Erythroblast (primary cell): ENCODE data around the gene GRN.

Experiments
- DNase-seq, 2 experiments: peaks; one replicate each; lab custom pipeline; 2025; lab: John Stamatoyannopoulos, UW
- GATA1 ChIP-seq: IDR thresholded peaks from 2 replicates; pipeline ENCODE4 v1.6.1; 2011; ENCODE audit warnings: low read depth, mild to moderate bottlenecking, control low read depth, low read length, moderate library complexity
- POLR2A ChIP-seq: IDR thresholded peaks from 2 replicates; pipeline ENCODE4 v1.6.1; 2011; ENCODE audit warnings: mild to moderate bottlenecking, low read length

Gene GRN

DNA sequence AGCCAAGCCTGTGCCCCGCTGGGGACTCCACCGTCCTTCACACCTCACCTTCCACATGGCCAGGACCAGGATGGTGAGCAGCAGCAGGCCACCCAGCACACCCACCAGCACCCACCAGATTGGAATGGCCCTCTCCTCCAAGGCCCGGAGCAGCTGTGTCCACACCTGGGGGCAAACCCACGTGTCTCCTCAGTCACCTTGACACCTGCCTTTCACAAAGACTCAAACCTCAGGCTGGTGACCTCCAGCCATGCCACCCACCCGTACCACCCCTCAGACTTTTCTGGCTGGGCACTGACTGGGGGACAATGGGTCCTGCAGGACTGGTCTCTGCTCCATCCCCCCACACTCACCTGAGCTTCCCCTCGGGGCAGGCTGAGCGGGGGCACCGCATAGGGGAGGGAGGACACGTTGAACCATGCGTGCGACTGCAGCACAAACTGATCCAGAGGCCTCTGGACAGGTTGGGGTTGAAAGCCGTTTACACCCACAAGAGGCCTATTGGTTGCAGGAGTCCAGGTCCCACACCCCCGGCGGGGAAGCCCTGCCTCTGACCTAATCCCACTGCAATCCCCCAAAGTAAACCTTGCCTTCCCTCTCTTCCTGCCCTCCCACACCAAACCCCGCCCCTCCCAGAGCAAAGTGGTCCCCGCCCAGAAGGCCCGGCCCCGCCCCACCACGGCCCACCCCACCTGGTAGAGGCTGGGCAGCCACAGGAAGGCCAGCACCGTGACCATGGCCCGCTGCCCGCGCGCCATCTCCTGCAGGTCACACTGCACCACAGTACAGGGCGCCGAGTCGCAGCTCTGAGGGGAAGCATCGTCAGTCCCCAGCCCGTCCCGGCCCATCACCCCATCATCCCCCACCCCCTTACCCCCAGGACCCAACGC lies 29.4 kb downstream of the GRN start:
- no peak for TF ChIP-seq GATA1

DNA sequence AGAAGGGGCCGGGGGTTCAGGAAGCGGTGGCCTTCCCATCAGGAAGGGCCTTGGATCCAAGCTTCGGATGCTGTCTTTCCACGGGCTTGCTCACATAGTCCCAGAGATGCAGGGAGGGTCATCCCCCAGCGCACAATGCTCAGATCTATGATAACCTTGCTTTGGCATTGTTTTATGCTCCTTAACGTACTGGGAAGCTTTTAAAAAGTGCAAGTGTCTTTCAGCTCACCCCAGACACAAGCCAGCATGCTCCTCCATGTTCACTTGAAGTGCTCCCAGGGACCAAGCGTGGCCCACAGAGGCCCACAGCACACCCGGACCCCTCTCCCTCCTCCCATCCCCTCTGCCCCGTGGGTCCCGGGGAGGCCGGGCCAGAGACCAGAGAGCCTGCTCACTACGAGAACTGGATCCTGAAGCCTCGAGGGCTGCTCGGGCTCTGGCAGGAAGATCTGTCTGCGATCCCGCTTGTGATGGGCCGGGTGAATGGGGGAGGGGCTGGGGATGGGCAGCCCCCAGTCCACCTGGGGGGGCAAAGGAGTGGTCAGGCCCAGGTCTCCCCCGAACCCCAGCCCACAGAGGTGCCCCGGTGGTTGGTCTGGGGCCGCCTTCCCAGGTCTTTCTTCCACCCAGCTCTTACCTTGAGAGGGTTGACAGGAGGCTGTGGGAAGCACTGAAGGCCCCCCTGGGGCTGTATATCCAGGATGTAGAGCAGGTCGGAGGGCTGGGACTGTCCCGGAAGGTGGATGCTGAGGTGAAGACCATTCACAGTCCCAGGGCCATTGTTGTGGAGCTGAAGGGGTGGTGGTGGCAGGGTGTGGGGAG lies 30.3 kb downstream of the GRN start:
- no peak for TF ChIP-seq POLR2A
- no peak for TF ChIP-seq GATA1
- no peak for DNase-seq

More for the DNA sequence above, 29.4 kb downstream of the GRN start:
- no peak for DNase-seq

DNA sequence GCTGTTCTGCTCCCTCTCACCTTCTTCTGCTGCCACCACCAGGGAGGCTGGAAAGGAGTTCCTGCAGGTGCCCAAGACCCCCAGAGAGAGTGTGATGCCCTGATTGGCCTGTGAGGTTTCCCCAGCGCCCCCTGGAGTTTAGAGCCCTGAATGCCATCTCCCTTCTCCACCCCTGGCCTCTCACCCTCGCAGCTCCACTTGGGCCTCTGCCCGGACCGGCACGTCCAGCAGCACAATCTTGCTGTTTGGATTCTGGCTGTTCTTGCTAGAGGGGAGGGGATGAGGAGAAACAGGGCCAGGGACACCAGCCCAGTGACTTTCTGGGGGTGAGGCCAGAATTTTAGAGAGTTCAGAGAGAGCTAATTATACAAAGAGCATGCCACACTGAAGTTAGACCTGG lies 31.0 kb downstream of the GRN start:
- DNase-seq, result peak; percentile 33 to 55
- TF ChIP-seq POLR2A, result no peak
- TF ChIP-seq GATA1, result no peak

DNA sequence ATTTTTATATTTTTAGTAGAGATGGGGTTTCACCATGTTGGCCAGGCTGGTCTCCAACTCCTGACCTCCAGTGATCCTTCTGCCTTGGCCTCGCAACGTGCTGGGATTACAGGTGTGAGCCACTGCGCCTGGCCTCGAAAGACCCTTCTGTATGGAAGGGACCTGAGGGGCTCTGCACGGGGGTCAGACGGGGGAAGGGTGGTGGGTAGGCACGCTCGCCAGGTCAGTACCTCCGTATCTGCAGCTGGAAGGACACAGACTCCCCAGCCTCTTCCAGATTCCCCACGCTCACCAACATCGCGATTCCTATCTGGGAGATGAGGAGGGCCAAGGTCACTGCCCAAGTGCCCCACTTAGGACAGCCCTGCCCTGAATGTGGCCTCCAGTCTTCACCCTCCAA lies 31.7 kb downstream of the GRN start:
- no peak for DNase-seq
- TF ChIP-seq POLR2A (no peak), GATA1 (no peak)

DNA sequence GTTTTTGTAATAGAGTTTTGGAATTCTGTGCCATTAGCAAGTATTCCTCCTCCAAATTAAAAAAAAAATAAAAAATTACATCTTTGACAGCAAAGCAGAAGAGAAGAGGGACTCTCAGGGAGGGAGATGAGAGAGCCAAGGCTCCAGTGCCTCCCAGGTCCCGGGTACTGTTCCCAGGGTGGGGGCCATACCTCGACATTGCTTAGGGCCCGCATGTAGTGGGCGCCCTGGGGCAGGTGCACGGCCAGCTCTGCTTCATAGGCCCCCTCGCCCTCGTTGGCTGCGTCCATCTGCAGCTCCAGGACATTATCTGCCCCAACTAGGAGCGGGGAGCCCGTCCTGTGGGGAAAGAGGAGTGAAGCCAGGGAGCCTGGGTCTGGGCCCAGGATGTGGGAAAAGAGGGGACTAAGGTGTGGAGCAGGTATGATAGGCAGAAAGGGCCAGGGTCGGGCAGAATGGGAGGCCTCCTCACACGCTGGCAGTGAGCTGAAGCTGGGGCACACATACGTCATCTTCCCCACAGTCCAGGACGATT lies 33.1 kb downstream of the GRN start:
- DNase-seq, result no peak
- TF ChIP-seq POLR2A (no peak), GATA1 (no peak)

DNA sequence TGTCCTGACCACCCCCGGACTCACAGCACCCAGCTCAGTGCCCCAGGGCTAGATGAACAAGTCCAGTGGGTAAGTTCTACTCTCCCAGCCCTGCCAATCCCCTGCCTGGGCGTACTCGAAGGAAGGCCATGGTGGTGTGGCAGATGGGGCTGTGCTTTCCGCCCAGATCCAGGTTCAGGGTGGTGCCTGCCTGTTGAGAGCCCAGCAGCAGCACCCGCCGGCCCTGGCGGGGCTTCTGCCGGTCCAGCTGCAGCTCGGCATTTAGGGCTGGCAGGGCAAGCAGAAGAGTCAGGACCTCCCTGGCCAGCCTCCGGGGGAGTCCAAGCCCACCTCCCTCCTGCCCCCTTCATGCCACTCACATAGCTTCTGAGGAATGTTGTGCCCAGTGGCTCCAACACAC lies 34.8 kb downstream of the GRN start:
- no peak for DNase-seq
- no peak for TF ChIP-seq GATA1
- no peak for TF ChIP-seq POLR2A

DNA sequence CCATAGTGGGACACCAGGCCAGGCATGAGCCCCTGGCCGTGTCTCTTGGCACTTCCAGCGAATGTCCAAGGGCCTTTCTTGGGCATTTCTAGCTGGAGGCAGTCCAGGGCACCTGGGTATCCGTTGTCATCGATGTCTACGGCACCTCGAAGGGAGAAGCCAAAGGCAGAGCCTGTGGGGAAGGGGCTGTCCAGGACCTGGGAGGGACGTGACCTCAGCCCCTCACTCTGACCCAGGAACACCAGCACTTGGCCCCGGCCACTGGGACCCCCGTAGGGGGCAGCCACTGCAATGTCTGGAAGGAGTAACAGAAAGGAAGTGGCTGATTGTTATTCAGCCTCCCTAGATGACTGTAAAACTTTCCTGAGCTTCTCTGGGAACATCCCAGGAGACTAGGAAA lies 35.7 kb downstream of the GRN start:
- no peak for DNase-seq
- TF ChIP-seq POLR2A (no peak), GATA1 (no peak)

DNA sequence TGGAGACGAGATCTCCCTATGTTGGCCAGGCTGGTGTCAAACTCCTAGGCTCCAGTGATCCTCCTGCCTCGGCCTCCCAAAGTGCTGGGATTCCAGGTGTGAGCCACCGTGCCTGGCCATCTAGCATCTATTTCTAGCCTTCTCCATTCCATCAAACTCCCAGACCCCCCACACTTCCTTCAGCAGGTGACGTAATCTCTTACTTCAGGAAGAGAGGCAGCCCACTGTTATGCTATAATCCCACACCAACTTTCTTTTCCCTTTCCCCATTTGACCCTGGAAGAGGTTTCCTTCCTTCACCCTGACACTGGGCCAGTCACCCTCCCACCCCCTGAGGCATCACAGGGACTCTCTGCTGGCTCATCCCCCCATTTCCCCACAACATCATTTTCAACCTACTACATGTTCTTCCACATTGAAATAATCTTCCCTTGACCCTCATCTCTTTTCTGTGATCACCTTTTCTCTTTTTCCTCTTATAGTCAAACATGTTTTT lies 36.8 kb downstream of the GRN start:
- TF ChIP-seq GATA1 (no peak), POLR2A (no peak)
- no peak for DNase-seq

DNA sequence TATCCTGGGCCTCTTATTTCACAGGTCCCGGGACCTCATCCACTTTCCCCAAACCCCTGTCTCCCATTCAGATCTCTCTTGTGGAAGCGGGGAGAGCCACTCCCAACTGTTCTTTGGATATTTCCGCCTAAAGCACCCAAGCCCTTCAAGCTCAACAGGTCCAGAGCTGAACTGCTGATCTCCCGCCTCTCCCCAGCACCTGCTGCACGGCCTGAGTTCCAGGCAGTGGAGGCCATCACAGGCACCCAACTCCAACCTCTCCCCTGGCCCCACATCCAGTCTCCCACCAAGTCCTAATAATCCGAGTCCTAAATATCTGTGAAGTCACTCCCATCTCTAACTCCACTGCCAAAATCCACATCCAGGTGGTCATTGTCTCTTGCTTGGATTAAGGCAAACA lies 37.8 kb downstream of the GRN start:
- no peak for DNase-seq
- no peak for TF ChIP-seq GATA1

DNA sequence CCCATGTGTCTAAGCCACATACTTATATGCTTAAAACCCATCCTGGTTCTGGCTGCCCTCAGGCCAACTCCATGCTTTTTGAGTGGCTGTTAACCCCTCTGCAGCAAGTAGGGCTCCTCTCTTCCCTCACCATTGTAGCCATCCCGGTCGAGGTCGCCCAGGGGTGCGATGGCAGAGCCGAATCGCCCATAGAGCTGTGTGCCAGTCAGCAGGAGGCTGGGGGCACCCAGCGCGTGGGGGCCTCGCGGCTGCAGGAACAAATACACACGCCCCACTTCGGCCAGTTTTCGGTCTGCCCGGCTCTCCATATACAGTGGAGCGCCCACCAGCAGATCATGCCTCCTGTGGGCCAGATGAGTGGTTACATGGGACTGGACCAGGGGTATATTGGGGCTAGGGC lies 38.3 kb downstream of the GRN start:
- TF ChIP-seq POLR2A, result no peak
- no peak for TF ChIP-seq GATA1
- DNase-seq, result no peak

DNA sequence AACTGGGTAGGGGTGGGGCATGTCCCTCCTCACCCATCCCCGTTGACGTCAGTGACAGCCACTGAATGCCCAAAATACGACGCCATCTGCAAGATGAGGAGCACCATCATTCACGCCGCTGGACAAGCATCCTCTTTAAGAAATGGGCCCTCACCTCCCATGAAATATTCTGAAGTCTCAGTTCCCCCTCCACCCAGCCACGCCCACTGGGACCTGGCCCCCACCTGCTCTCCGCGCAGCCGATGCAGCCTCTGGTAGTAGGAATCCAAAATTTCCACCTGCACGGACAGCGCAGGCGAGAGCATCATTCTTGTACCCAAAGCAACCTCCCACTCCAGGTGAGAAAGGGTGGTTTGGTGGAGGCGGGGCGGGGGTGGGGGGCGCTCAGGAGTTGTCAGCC lies 38.8 kb downstream of the GRN start:
- no peak for DNase-seq
- TF ChIP-seq POLR2A (no peak), GATA1 (no peak)

DNA sequence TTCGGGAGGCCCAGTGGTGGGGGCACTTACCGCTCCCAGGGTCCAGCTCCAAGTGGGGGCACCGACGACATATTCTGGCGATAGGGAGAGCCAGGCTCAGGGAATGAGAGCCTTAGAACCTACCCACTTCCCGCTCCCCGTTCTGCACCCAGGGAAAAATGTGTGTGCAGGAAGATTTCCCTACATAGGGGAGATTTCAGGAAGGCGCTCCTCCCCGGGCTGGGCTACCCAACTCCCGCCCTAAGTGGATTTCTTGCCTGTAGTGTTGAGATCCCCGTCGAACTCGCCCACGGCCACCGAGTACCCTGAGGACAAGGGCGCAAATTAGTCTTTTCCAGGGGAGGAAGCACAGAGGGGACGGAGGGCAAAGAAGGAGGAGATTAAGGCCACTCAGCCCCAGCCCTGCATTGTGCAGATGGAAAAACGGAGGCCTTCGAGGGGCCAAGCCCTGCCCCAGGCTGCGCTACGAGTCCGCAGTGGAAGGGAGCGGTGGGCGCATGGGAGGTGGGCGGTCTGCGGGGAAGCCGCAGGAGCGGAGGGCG lies 39.2 kb downstream of the GRN start:
- TF ChIP-seq GATA1, result no peak
- no peak for TF ChIP-seq POLR2A

DNA sequence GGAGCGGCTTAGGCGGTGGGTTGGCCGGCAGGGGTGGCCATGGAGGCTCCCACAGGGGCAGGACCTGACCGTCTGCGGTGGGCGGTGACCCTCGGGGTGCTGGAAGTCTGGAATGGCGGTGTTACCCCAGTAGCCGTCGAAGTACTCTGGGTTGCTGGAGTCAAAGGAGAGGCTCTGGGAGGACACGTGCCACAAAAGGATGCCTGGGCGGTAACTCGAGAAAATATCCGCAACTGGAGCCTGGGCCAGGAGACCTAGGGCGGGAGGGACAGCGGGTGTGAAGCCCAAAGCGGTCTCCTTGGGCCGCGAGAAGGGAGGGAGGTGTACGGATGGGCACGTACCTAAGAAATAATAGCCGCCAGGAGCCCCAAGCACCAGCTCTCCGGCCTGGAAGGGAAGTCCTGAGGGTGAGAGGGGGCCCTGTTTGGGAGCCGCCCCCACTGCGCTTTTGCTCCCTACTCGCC lies 39.8 kb downstream of the GRN start:
- TF ChIP-seq GATA1 (no peak), POLR2A (no peak)
- no peak for DNase-seq

More for the DNA sequence above, 39.2 kb downstream of the GRN start:
- DNase-seq, result no peak
